OCI-LY7 (cell line): ENCODE results near the gene DEPDC1. TPM values are rescaled to one million over a fixed set of nuclear protein-coding genes. Genes with fewer than 3 reads are reported as not detected.

ENCODE experiments used
- Bru-seq: library from RNA; stranded (reverse); fragments of 400-500 nt; gene quantifications from one replicate; lab custom pipeline; 2021; lab: Mats Ljungman, UMichigan
- BruChase-seq, 2 experiments: library from RNA; stranded (reverse); fragments of 400-500 nt; gene quantifications; one replicate each; lab custom pipeline; 2021; lab: Mats Ljungman, UMichigan
- BruUV-seq: library from RNA; stranded (reverse); fragments of 400-500 nt; replicated peaks from 2 replicates; lab custom pipeline; 2021; lab: Mats Ljungman, UMichigan
- CTCF ChIA-PET: fragments of 300-600 bp; sonication (Branson Sonifier 250); formaldehyde crosslinking; loops from one replicate; lab custom pipeline; 2022; ENCODE audit warnings: antibody characterized with exemption; ENCODE audit not compliant: unreplicated experiment; lab: Charles Lee
- POLR2A ChIA-PET: fragments of 300-600 bp; sonication (Branson Sonifier 250); formaldehyde crosslinking; loops from one replicate; lab custom pipeline; 2022; ENCODE audit warnings: antibody characterized with exemption; lab: Charles Lee
- DNase-seq: peaks from one replicate; pipeline ENCODE4 v3.0.0-alpha.2; 2015; ENCODE audit warnings: low spot score
- H2AFZ ChIP-seq: fragments of 200-600 bp; sonication (generic), shearing (Covaris generic); 2 replicates; pipeline ENCODE4 v1.6.1; 2014; ENCODE audit warnings: mild to moderate bottlenecking, antibody characterized with exemption, low read length, moderate library complexity
- H3K27ac ChIP-seq: fragments of 200-600 bp; sonication (generic); 2 replicates; pipeline ENCODE4 v1.5.1; 2014; ENCODE audit warnings: mixed run types, low read depth, mild to moderate bottlenecking, moderate library complexity, low read length, inconsistent platforms; ENCODE audit not compliant: poor library complexity, severe bottlenecking
- H3K36me3 ChIP-seq: fragments of 200-600 bp; sonication (generic); 2 replicates; pipeline ENCODE4 v1.6.1; 2014; ENCODE audit warnings: mild to moderate bottlenecking, antibody characterized with exemption, low read length, moderate library complexity, mixed read lengths; ENCODE audit not compliant: insufficient read depth
- H3K4me1 ChIP-seq: fragments of 200-600 bp; sonication (generic); 2 replicates; pipeline ENCODE4 v1.5.1; 2014; ENCODE audit warnings: mild to moderate bottlenecking, low read length; ENCODE audit not compliant: insufficient read depth, poor library complexity, severe bottlenecking
- H3K4me2 ChIP-seq: fragments of 200-600 bp; sonication (generic); 2 replicates; pipeline ENCODE4 v1.6.1; 2014; ENCODE audit warnings: mild to moderate bottlenecking, low read length
- H3K4me3 ChIP-seq: fragments of 200-600 bp; sonication (generic); 2 replicates; pipeline ENCODE4 v1.5.1; 2014; ENCODE audit warnings: mild to moderate bottlenecking, low read depth, low read length; ENCODE audit not compliant: poor library complexity, severe bottlenecking
- H3K79me2 ChIP-seq: fragments of 200-600 bp; sonication (generic); 2 replicates; pipeline ENCODE4 v1.6.1; 2016; ENCODE audit warnings: low read depth, mild to moderate bottlenecking, low read length, moderate library complexity, mixed read lengths; ENCODE audit not compliant: insufficient read depth
- H3K9me2 ChIP-seq: fragments of 200-600 bp; sonication (generic); 2 replicates; pipeline ENCODE4 v1.6.1; 2016; ENCODE audit warnings: mild to moderate bottlenecking, low read length, mixed read lengths; ENCODE audit not compliant: insufficient read depth
- H3K9me3 ChIP-seq: fragments of 200-600 bp; sonication (generic); 2 replicates; pipeline ENCODE4 v1.6.1; 2014; ENCODE audit warnings: mild to moderate bottlenecking, mixed run types, low read length, mixed read lengths
- H4K20me1 ChIP-seq: fragments of 200-600 bp; sonication (generic); 2 replicates; pipeline ENCODE4 v1.6.1; 2014; ENCODE audit warnings: mild to moderate bottlenecking, antibody characterized with exemption, low read length, moderate library complexity, mixed read lengths; ENCODE audit not compliant: insufficient read depth
- CTCF ChIP-seq: fragments of 200-600 bp; sonication (generic); conservative IDR thresholded peaks from 2 replicates; pipeline ENCODE4 v1.5.1; 2014; ENCODE audit warnings: mild to moderate bottlenecking, antibody characterized with exemption, low read length, moderate library complexity, mixed read lengths
- EZH2phosphoT487 ChIP-seq: fragments of 200-600 bp; sonication (generic); IDR thresholded peaks from 2 replicates; pipeline ENCODE4 v1.6.1; 2018; ENCODE audit warnings: low read depth, borderline replicate concordance, mild to moderate bottlenecking, mixed run types, antibody characterized with exemption, low read length, moderate library complexity, mixed read lengths
- intact Hi-C: fragments of 100-400 bp; cut with micrococcal nuclease; formaldehyde crosslinking; loops from one replicate; pipeline ENCODE4 v1.10.0; 2022; ENCODE audit not compliant: unreplicated experiment
- long read RNA-seq: library from polyadenylated mRNA; stranded (forward); transcript quantifications from one replicate; pipeline ENCODE4 v2.0.0, GENCODE V29; 2022
- total RNA-seq, 2 experiments: library from RNA; depleted of rRNA in 1 of 2; stranded (reverse); fragments of >200 nt in 1 of 2; shearing (Covaris generic) in 1 of 2; gene quantifications; 2 replicates each; pipeline ENCODE4 v1.2.3, GENCODE V29; 2014 to 2022

Gene DEPDC1
- total RNA-seq (2014; rRNA removed; shearing (Covaris generic)) (20.6 and 20.8 TPM in 2 replicates), total RNA-seq (2022) (45.7 and 49.6 TPM in 2 replicates), Bru-seq, nascent RNA (percentile 91 among the genes with signal in this experiment), BruChase-seq, experiment 1, labeled RNA remaining after a 6-hour chase (percentile 63 among the genes with signal in this experiment), BruChase-seq, experiment 2, labeled RNA remaining after a 2-hour chase (percentile 93 among the genes with signal in this experiment)
- long read RNA-seq, full-length matches to known transcripts = 67 of 105 reads
- long read RNA-seq, partial matches to known transcripts = 14 of 105 reads
- long read RNA-seq, other reads (novel, unspliced or antisense) = 24 of 105 reads

- peak; percentile 90 for DNase-seq
- Histone ChIP-seq H3K4me3 (peak within 1 kb of the TSS; percentile 94), H2AFZ (peak within 1 kb of the TSS; percentile 91), H3K4me1 (peaks cover 33% of the 10 kb centered on the region), H4K20me1 (no peaks in the 10 kb centered on the region), H3K27ac (peak within 1 kb of the TSS; percentile 63), H3K4me2 (peak within 1 kb of the TSS; percentile 85), H3K9me2 (no peaks in the 10 kb centered on the region), H3K36me3 (peaks cover 24% of the 10 kb centered on the region), H3K9me3 (no peaks in the 10 kb centered on the region), H3K79me2 (peaks cover 48% of the 10 kb centered on the region; the same call in 1 of the 2 replicates)
- intact Hi-C loops = loop anchor here (2.0 kb wide), 1 partner anchor 22 kb away; no protein-coding TSS in a partner anchor
- TF ChIP-seq EZH2phosphoT487 (no peak), CTCF (no peak)
- CTCF ChIA-PET = interaction anchor here (0.6 kb wide), 1 partner anchor 25 kb away, joined by 16 read pairs; no protein-coding TSS in a partner anchor
- POLR2A ChIA-PET = interaction anchor here (0.7 to 4.1 kb wide), 7 partner anchors 9 to 30 kb away, joined by 3 to 24 read pairs (median 5); no protein-coding TSS in a partner anchor
- no TSS peak for BruUV-seq
Measured at GRCh38 chr1:68496680-68497357, at the start of gene DEPDC1. Gene DEPDC1, minus strand, starts transcription at chr1:68497082. Its CDS starts 83 bp downstream, at chr1:68496999.

DNA sequence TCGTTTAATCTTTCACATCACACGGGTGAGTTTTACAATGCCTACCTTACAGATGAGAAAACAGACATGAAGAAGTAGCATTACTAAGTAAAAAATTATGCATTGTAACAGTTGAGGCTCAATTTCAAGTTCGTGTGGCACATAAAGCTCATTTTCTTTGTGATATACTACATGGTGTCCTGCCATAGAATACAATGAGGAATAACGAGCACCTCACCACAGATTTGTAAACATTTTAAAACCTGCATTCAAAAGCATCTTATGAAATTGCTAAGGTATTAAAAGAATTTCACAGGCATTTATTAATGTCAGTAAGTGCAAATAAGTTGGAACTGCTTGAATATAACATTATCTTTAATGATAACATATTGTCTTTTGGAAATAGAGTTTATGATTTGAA is 47.8 kb upstream of the DEPDC1 start:
- Histone ChIP-seq H3K79me2 (no peaks in the 10 kb centered on the region), H3K9me3 (no peaks in the 10 kb centered on the region), H3K36me3 (no peaks in the 10 kb centered on the region), H3K4me1 (no peaks in the 10 kb centered on the region), H4K20me1 (no peaks in the 10 kb centered on the region), H3K4me3 (no peak overlapping the region), H3K4me2 (no peak overlapping the region), H3K9me2 (no peaks in the 10 kb centered on the region), H2AFZ (no peak overlapping the region), H3K27ac (no peak overlapping the region)
- no peak for TF ChIP-seq EZH2phosphoT487
- no peak for TF ChIP-seq CTCF
- no TSS peak for BruUV-seq
- intact Hi-C loops = loop anchor here (5.0 kb wide), 1 partner anchor 612 kb away; no protein-coding TSS in a partner anchor
- ChIA-PET CTCF (no interaction called here), POLR2A (interaction anchor here (0.5 kb wide), 1 partner anchor 14 kb away, joined by 3 read pairs; no protein-coding TSS in a partner anchor)
- no peak for DNase-seq
